WERI-Rb-1 (cell line): Measurements from ENCODE around the gene PELO.

Experiments
- DNase-seq: peaks from one replicate; pipeline ENCODE4 v3.0.0-alpha.2; 2020
- H3K27ac ChIP-seq: fragments of 250-450 bp; sonication (Bioruptor Pico); 2 replicates; pipeline ENCODE4 v1.5.1; 2020; ENCODE audit warnings: mild to moderate bottlenecking, moderate library complexity
- H3K27me3 ChIP-seq: fragments of 250-450 bp; sonication (Bioruptor Pico); 2 replicates; pipeline ENCODE4 v1.5.1; 2021; ENCODE audit warnings: mild to moderate bottlenecking, low read depth, moderate library complexity; ENCODE audit not compliant: insufficient read depth, severe bottlenecking
- H3K36me3 ChIP-seq: fragments of 250-450 bp; sonication (Bioruptor Pico); 2 replicates; pipeline ENCODE4 v1.5.1; 2020; ENCODE audit warnings: mild to moderate bottlenecking, moderate library complexity
- H3K4me3 ChIP-seq: 2 replicates; pipeline ENCODE4 v1.5.1; 2011; ENCODE audit warnings: low read depth, mild to moderate bottlenecking, control low read depth, low read length
- H3K9me3 ChIP-seq: fragments of 250-450 bp; sonication (Bioruptor Pico); 2 replicates; pipeline ENCODE4 v1.5.1; 2021; ENCODE audit warnings: mild to moderate bottlenecking, moderate library complexity; ENCODE audit not compliant: severe bottlenecking
- TF ChIP-seq, protein P1 (sequence below): IDR thresholded peaks from 2 replicates; pipeline ENCODE4 v1.5.1; 2011; ENCODE audit warnings: low read depth, mild to moderate bottlenecking, control low read depth, inconsistent platforms, low read length

Gene PELO

DNA sequence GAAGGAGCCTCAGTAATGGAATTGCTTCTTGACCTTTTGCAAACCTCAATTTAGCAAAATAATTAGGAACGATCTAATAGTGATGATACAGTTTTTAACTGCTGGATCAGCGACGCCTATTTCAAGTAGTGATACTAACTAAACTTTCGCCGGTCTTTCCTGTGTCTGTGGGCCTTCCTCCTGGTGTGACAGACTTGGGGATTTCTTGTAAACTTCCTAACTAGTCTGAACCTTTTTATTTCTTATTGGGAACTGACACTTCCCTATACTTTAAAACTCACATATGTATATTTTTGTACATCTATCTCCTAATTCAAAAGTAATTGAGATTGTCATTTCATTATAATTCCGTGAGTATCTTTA lies 15.2 kb downstream of the PELO start:
- no peak overlapping the region for H3K4me3 ChIP-seq
- DNase-seq, result no peak
- TF ChIP-seq, protein P1, sequence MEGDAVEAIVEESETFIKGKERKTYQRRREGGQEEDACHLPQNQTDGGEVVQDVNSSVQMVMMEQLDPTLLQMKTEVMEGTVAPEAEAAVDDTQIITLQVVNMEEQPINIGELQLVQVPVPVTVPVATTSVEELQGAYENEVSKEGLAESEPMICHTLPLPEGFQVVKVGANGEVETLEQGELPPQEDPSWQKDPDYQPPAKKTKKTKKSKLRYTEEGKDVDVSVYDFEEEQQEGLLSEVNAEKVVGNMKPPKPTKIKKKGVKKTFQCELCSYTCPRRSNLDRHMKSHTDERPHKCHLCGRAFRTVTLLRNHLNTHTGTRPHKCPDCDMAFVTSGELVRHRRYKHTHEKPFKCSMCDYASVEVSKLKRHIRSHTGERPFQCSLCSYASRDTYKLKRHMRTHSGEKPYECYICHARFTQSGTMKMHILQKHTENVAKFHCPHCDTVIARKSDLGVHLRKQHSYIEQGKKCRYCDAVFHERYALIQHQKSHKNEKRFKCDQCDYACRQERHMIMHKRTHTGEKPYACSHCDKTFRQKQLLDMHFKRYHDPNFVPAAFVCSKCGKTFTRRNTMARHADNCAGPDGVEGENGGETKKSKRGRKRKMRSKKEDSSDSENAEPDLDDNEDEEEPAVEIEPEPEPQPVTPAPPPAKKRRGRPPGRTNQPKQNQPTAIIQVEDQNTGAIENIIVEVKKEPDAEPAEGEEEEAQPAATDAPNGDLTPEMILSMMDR, result no peak
- H3K27ac ChIP-seq, result no peak overlapping the region
- no peaks in the 10 kb centered on the region for H3K9me3 ChIP-seq
- H3K36me3 ChIP-seq, result peaks cover 26% of the 10 kb centered on the region
- H3K27me3 ChIP-seq, result no peaks in the 10 kb centered on the region

DNA sequence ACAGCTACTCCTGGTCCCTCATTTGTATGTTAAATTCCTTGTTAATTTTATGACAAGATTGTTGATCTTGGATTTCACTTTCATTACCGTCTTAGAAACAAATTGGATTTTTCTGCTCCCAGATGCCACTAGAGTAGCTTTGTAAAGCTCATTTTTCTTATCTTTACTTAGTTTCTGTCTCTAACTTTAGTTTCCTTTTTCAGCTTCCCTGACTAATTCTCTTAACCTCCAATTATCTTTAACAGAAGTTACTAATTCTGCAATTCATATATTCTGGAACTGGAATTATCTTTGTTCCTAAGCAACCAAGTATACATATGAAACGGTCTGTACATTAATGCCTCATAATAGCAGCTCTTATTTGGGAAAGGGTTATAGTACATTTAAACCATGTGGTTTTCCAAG lies 16.7 kb downstream of the PELO start:
- H3K4me3 ChIP-seq, result no peak overlapping the region
- no peak overlapping the region for H3K27ac ChIP-seq
- H3K9me3 ChIP-seq, result no peaks in the 10 kb centered on the region
- TF ChIP-seq, protein P1, result no peak
- peaks cover 26% of the 10 kb centered on the region for H3K36me3 ChIP-seq
- H3K27me3 ChIP-seq, result no peaks in the 10 kb centered on the region
- no peak for DNase-seq

DNA sequence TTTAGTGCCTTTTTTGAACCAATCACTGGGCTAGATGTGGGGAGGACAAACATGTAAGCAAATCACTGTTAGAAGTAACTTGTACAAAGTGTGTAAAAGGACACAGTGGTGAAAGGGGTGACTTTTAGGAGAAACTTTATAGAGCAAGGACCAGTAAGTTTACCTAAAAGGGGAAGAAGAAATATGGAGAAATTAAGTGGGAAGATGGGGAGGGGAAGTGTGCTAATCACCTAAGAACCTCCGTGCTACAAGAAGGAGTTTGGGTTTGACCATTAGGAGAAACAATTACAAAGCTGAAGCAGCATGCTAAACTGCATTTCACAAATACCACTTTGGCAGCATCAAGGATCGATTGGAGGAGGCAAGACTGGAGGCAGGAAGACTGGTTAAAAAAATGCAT lies 17.3 kb downstream of the PELO start:
- no peaks in the 10 kb centered on the region for H3K9me3 ChIP-seq
- no peaks in the 10 kb centered on the region for H3K27me3 ChIP-seq
- H3K4me3 ChIP-seq, result no peak overlapping the region
- no peak overlapping the region for H3K27ac ChIP-seq
- TF ChIP-seq, protein P1, result no peak
- peaks cover 26% of the 10 kb centered on the region for H3K36me3 ChIP-seq
- no peak for DNase-seq

DNA sequence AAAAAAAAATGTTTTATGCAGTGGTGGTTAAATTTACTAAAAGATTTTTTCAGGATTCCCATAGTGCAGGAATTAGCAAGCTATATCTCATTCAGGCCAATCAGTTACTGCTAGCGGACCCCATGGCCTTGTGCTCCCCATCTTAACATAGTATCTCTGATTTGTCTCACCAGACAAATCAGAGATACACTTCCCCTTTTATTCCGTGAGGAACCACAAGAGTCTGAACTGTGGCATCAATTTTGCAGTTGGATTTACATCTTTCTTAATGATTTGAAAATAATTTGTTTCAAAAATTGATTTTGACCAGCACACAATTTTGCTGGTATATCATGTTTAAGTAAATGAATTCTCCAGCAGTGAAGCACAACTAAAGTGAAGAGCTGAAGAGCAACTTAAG lies 17.9 kb downstream of the PELO start:
- Histone ChIP-seq H3K27me3 (no peaks in the 10 kb centered on the region), H3K36me3 (peaks cover 26% of the 10 kb centered on the region), H3K4me3 (no peak overlapping the region), H3K9me3 (no peaks in the 10 kb centered on the region), H3K27ac (no peak overlapping the region)
- TF ChIP-seq, protein P1, result no peak
- DNase-seq, result no peak

DNA sequence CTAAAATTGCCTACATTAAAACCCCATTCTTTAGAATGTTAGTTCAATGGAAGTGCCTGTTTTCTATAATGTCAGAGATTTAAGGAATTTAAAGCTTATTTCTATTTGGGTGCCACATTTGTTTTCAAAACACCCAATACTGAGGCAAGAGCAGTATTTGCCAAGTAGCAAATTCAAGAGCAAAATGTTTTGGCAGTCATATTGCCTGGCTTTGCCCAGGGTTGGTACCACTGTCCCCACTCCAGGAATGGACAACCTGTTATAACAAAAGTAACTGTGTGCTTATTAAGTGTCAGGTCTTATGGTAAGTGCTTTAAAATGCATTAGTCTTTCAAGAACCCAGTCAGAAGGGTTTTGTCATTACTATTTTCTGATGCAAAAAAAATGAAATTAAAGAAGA lies 19.3 kb downstream of the PELO start:
- H3K27me3 ChIP-seq, result no peaks in the 10 kb centered on the region
- peaks cover 16% of the 10 kb centered on the region for H3K36me3 ChIP-seq
- DNase-seq, result no peak
- TF ChIP-seq, protein P1, result no peak
- no peak overlapping the region for H3K4me3 ChIP-seq
- no peak overlapping the region for H3K27ac ChIP-seq
- H3K9me3 ChIP-seq, result no peaks in the 10 kb centered on the region

DNA sequence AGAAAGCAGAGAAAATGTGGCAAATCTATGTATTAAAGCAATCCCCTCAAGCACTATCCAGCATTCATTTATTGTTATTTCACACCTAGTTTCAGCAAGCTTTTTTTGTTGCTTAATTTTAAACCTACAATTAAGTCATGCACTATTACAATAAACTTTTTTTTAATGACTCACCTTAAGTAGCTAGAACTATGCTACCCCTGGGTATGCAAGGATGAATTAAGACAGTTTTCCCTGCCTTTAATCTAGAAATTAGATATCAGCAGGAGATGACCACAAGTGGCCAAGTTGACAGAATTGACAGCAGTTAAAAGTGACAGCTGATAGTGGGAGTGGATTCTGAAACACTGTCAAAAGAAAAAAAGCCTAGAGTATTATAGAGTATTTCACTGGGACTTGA lies 20.0 kb downstream of the PELO start:
- DNase-seq, result no peak
- no peaks in the 10 kb centered on the region for H3K9me3 ChIP-seq
- no peak overlapping the region for H3K27ac ChIP-seq
- no peaks in the 10 kb centered on the region for H3K27me3 ChIP-seq
- H3K4me3 ChIP-seq, result no peak overlapping the region
- TF ChIP-seq, protein P1, result no peak
- peaks cover 9% of the 10 kb centered on the region for H3K36me3 ChIP-seq
